ENCODE data around the gene CCDC87. TPM values are rescaled to one million over a fixed set of nuclear protein-coding genes. Genes with fewer than 3 reads are reported as not detected.
A peak's percentile ranks its signal among the peaks of the same experiment; 100 is the strongest.
"Not testable (repeated sequence)": the region's sequence is repeated elsewhere in the genome, so short reads cannot be mapped to it uniquely, and the experiment has no call there.

Gene CCDC87
- total and polyA plus RNA-seq, 4 donors = 0.21 to 0.77 (median 0.46) TPM

DNA sequence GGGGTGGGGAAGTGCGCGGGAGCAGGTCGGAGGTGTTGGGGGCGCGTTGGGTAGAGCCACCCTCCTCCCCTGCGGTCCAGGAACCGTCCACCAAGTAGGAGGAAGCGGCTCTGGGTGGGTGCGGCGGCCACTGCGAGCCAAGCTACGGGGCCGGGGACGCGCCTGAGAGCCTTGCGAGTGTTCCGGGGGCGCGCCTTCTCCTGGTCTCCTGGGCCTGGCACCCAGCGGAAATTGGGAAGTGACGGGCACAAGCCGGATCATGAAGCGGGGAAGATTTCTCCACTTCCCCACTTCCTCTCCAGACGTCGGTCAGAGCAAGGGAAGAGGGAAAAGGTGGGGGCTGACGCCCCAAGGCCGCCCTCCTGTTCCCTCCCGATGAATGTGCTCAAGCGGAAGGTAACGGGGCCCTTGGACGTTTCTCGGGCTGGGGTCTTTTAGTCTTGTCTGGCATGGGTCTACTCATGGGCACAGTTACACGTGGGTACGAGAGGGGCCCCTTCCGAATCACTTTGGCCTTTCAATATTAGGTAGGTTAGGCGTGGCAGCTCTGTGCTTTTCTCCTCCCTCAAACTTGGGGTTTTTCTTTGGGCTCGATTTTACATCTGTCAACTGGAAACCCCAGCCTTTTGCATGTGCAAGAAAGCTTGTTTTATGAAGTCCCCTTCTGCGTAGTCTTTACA lies 24.4 kb upstream of the CCDC87 start:
- H3K27me3 ChIP-seq (ENCODE audit: control insufficient read depth, insufficient read depth, low read length) = no peaks in the 10 kb centered on the region
- no peaks in the 10 kb centered on the region for H3K9me3 ChIP-seq (ENCODE audit: control insufficient read depth, insufficient read depth, low read length)
- H3K27ac ChIP-seq (ENCODE audit: low read depth, low read length) = peak overlapping the region; percentile 99
- peak overlapping the region; percentile 92 for H3K4me3 ChIP-seq (ENCODE audit: low read depth, low read length)
- under 1% methylated on average over 32 of the region's 38 CpGs for WGBS (ENCODE audit: insufficient coverage)
- peaks cover 20% of the 10 kb centered on the region for H3K4me1 ChIP-seq (ENCODE audit: control insufficient read depth, insufficient read depth, low read length)
- no peak for DNase-seq (ENCODE audit: low read depth in 4 of 6, low spot score in 6 of 6)
- peaks cover 4% of the 10 kb centered on the region for H3K36me3 ChIP-seq (ENCODE audit: control insufficient read depth, insufficient read depth, low read length)

DNA sequence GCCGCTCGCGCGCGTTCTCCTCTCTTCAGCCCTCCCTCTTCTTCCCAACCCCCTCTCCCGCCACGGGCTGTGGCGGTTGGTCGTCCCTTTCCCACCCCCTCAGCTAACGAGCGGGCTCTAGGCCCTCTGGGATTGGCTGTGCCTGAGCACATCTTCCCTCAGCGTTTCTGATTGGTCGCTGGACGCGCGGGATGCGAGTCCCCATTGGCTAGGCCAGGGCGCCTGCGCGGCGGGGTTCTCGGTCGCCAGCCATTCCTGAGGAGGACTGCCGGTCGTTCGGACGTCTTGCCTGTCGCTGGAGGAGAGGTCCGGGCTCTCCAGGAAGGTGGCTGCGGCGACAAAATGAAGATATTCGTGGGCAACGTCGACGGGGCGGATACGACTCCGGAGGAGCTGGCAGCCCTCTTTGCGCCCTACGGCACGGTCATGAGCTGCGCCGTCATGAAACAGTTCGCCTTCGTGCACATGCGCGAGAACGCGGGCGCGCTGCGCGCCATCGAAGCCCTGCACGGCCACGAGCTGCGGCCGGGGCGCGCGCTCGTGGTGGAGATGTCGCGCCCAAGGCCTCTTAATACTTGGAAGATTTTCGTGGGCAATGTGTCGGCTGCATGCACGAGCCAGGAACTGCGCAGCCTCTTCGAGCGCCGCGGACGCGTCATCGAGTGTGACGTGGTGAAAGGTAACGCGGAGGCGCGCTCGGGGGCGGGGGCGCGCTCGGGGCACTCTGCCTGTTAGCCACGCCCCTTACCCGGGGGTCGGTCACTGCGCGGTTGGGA lies 23.7 kb upstream of the CCDC87 start, which contains the start of gene RBM14:
Gene RBM14, plus strand, starts transcription at position 252 of the 776 bp plus-strand sequence. Its CDS starts 91 bp downstream, at position 343.
- DNase-seq (ENCODE audit: low read depth in 4 of 6, low spot score in 6 of 6) = peak; percentile 98 to 100 (median 99)
- Histone ChIP-seq H3K4me1 (ENCODE audit: control insufficient read depth, insufficient read depth, low read length) (peaks cover 20% of the 10 kb centered on the region), H3K27ac (ENCODE audit: low read depth, low read length) (peak within 1 kb of the TSS; percentile 99), H3K36me3 (ENCODE audit: control insufficient read depth, insufficient read depth, low read length) (no peaks in the 10 kb centered on the region), H3K27me3 (ENCODE audit: control insufficient read depth, insufficient read depth, low read length) (no peaks in the 10 kb centered on the region), H3K4me3 (ENCODE audit: low read depth, low read length) (peak within 1 kb of the TSS; percentile 92), H3K9me3 (ENCODE audit: control insufficient read depth, insufficient read depth, low read length) (no peaks in the 10 kb centered on the region)
- WGBS (ENCODE audit: insufficient coverage) = under 1% methylated on average over 90 of the region's 90 CpGs

GRCh38 chr11:66614073-66614472 lies 21.2 kb upstream of the CCDC87 start:
- H3K9me3 ChIP-seq (ENCODE audit: control insufficient read depth, insufficient read depth, low read length) = no peaks in the 10 kb centered on the region
- WGBS (ENCODE audit: insufficient coverage) = 87% methylated on average over 10 of the region's 13 CpGs
- H3K36me3 ChIP-seq (ENCODE audit: control insufficient read depth, insufficient read depth, low read length) = no peaks in the 10 kb centered on the region
- H3K27me3 ChIP-seq (ENCODE audit: control insufficient read depth, insufficient read depth, low read length) = no peaks in the 10 kb centered on the region
- no peak for DNase-seq (ENCODE audit: low read depth in 4 of 6, low spot score in 6 of 6)
- no peak overlapping the region for H3K27ac ChIP-seq (ENCODE audit: low read depth, low read length)
- H3K4me1 ChIP-seq (ENCODE audit: control insufficient read depth, insufficient read depth, low read length) = peaks cover 12% of the 10 kb centered on the region
- H3K4me3 ChIP-seq (ENCODE audit: low read depth, low read length) = no peak overlapping the region

DNA sequence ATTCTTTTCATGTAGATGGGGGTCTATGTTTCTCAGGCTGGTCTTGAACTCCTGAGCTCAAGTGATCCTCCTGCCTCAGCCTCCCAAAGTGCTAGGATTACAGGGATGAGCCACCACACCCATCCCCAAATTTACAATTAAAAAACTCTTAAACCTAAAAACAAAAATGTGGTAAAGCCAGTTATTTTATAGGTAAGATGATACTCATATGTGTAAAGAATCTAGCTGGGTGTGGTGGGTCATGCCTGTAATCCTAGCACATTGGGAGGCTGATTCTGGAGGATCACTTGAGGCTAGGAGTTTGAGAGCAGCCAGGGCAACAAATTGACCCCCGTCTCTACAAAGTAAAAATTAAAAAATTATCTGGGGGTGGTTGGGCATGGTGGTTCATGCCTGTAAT lies 19.6 kb upstream of the CCDC87 start:
- no CpG with 5 or more reads among the region's 1 CpG for WGBS (ENCODE audit: insufficient coverage)

GRCh38 chr11:66609721-66610617 lies 17.1 kb upstream of the CCDC87 start:
- DNase-seq (ENCODE audit: low read depth in 4 of 6, low spot score in 6 of 6) = no peak
- no peak overlapping the region for H3K4me3 ChIP-seq (ENCODE audit: low read depth, low read length)
- H3K27ac ChIP-seq (ENCODE audit: low read depth, low read length) = no peak overlapping the region
- no peaks in the 10 kb centered on the region for H3K9me3 ChIP-seq (ENCODE audit: control insufficient read depth, insufficient read depth, low read length)
- peaks cover 16% of the 10 kb centered on the region for H3K4me1 ChIP-seq (ENCODE audit: control insufficient read depth, insufficient read depth, low read length)
- 100% methylated on average over 2 of the region's 4 CpGs for WGBS (ENCODE audit: insufficient coverage)
- no peaks in the 10 kb centered on the region for H3K27me3 ChIP-seq (ENCODE audit: control insufficient read depth, insufficient read depth, low read length)
- peaks cover 20% of the 10 kb centered on the region for H3K36me3 ChIP-seq (ENCODE audit: control insufficient read depth, insufficient read depth, low read length)

More for the DNA sequence above, 19.6 kb upstream of the CCDC87 start:
- Histone ChIP-seq H3K27me3 (ENCODE audit: control insufficient read depth, insufficient read depth, low read length) (no peaks in the 10 kb centered on the region), H3K4me3 (ENCODE audit: low read depth, low read length) (no peak overlapping the region), H3K36me3 (ENCODE audit: control insufficient read depth, insufficient read depth, low read length) (no peaks in the 10 kb centered on the region), H3K9me3 (ENCODE audit: control insufficient read depth, insufficient read depth, low read length) (no peaks in the 10 kb centered on the region), H3K27ac (ENCODE audit: low read depth, low read length) (no peak overlapping the region), H3K4me1 (ENCODE audit: control insufficient read depth, insufficient read depth, low read length) (peaks cover 13% of the 10 kb centered on the region)
- no peak for DNase-seq (ENCODE audit: low read depth in 4 of 6, low spot score in 6 of 6)

- H3K9me3 ChIP-seq (ENCODE audit: control insufficient read depth, insufficient read depth, low read length) = no peaks in the 10 kb centered on the region
- H3K4me3 ChIP-seq (ENCODE audit: low read depth, low read length) = no peak overlapping the region
- peak in 5 of 6 donors; percentile 64 to 95 (median 78) for DNase-seq (ENCODE audit: low read depth in 4 of 6, low spot score in 6 of 6)
- H3K4me1 ChIP-seq (ENCODE audit: control insufficient read depth, insufficient read depth, low read length) = peaks cover 24% of the 10 kb centered on the region
- H3K27ac ChIP-seq (ENCODE audit: low read depth, low read length) = peak overlapping the region; percentile 64
- H3K27me3 ChIP-seq (ENCODE audit: control insufficient read depth, insufficient read depth, low read length) = no peaks in the 10 kb centered on the region
- H3K36me3 ChIP-seq (ENCODE audit: control insufficient read depth, insufficient read depth, low read length) = peaks cover 37% of the 10 kb centered on the region
- 32% methylated on average over 6 of the region's 8 CpGs for WGBS (ENCODE audit: insufficient coverage)
Observed at GRCh38 chr11:66607126-66607834, 14.4 kb upstream of the CCDC87 start.

DNA sequence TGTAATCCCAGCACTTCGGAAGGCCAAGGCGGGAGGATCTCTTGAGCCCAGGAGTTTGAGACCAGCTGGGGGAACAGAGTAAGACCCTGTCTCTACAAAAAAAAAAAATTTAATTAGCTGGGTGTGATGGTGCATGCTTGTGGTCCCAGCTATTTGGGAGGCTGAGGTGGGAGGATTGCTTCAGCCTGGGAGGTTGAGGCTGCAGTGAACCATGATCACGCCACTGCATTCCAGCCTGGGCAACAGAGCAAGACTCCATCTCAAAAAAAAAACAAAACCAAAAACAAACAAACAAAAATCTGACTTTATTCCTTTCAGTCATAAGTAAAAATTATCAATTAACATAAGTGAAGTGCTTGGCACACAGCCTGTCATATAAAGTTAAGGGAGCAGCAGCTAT lies 13.7 kb upstream of the CCDC87 start:
- H3K27me3 ChIP-seq (ENCODE audit: control insufficient read depth, insufficient read depth, low read length); H3K4me3 ChIP-seq (ENCODE audit: low read depth, low read length); H3K9me3 ChIP-seq (ENCODE audit: control insufficient read depth, insufficient read depth, low read length); DNase-seq (ENCODE audit: low read depth in 4 of 6, low spot score in 6 of 6): not testable (repeated sequence)
- Histone ChIP-seq H3K4me1 (ENCODE audit: control insufficient read depth, insufficient read depth, low read length) (peaks cover 31% of the 10 kb centered on the region), H3K36me3 (ENCODE audit: control insufficient read depth, insufficient read depth, low read length) (peaks cover 38% of the 10 kb centered on the region), H3K27ac (ENCODE audit: low read depth, low read length) (peak overlapping the region; percentile 64)
- 100% methylated on average over 2 of the region's 3 CpGs for WGBS (ENCODE audit: insufficient coverage)

DNA sequence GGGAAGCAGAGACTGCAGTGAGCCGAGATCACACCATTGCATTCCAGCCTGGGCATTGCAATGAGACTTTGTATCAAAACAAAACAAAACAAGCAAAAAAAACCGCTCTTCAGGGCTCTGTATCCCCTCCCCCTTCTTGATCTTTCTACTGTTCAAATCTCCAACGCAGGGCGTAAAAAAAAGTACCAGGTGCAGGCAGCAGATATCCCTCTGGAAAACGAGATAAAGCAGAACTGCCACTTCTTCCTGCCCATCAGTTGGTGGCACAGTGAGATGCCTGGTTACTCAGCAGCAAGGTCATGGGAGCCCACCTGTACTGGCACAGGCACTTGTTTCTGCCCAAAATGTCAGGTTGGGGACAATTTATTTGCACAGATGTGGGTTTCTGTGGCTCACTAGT lies 11.3 kb upstream of the CCDC87 start:
- peaks cover 60% of the 10 kb centered on the region for H3K36me3 ChIP-seq (ENCODE audit: control insufficient read depth, insufficient read depth, low read length)
- 92% methylated on average over 5 of the region's 5 CpGs for WGBS (ENCODE audit: insufficient coverage)
- DNase-seq (ENCODE audit: low read depth in 4 of 6, low spot score in 6 of 6) = no peak

GRCh38 chr11:66603072-66603471 lies 10.2 kb upstream of the CCDC87 start:
- Histone ChIP-seq H3K27ac (ENCODE audit: low read depth, low read length) (no peak overlapping the region), H3K4me3 (ENCODE audit: low read depth, low read length) (no peak overlapping the region), H3K9me3 (ENCODE audit: control insufficient read depth, insufficient read depth, low read length) (no peaks in the 10 kb centered on the region), H3K4me1 (ENCODE audit: control insufficient read depth, insufficient read depth, low read length) (peaks cover 32% of the 10 kb centered on the region), H3K36me3 (ENCODE audit: control insufficient read depth, insufficient read depth, low read length) (peaks cover 64% of the 10 kb centered on the region), H3K27me3 (ENCODE audit: control insufficient read depth, insufficient read depth, low read length) (no peaks in the 10 kb centered on the region)
- WGBS (ENCODE audit: insufficient coverage) = 84% methylated on average over 6 of the region's 6 CpGs
- DNase-seq (ENCODE audit: low read depth in 4 of 6, low spot score in 6 of 6) = no peak

More for the DNA sequence above, 11.3 kb upstream of the CCDC87 start:
- peaks cover 35% of the 10 kb centered on the region for H3K4me1 ChIP-seq (ENCODE audit: control insufficient read depth, insufficient read depth, low read length)
- no peak overlapping the region for H3K4me3 ChIP-seq (ENCODE audit: low read depth, low read length)
- no peaks in the 10 kb centered on the region for H3K9me3 ChIP-seq (ENCODE audit: control insufficient read depth, insufficient read depth, low read length)
- no peak overlapping the region for H3K27ac ChIP-seq (ENCODE audit: low read depth, low read length)
- no peaks in the 10 kb centered on the region for H3K27me3 ChIP-seq (ENCODE audit: control insufficient read depth, insufficient read depth, low read length)
